ENCODE results near the gene EXOSC7. TPM values are rescaled to one million over a fixed set of nuclear protein-coding genes. Genes with fewer than 3 reads are reported as not detected.
A peak's percentile ranks its signal among the peaks of the same experiment; 100 is the strongest.

Gene EXOSC7
- total and polyA plus RNA-seq, 9 of the 15 experiments (the other 6 are each of a cell fraction or from before 2014, with no cell fraction given) = 88.5 to 237 (median 112) TPM

DNA sequence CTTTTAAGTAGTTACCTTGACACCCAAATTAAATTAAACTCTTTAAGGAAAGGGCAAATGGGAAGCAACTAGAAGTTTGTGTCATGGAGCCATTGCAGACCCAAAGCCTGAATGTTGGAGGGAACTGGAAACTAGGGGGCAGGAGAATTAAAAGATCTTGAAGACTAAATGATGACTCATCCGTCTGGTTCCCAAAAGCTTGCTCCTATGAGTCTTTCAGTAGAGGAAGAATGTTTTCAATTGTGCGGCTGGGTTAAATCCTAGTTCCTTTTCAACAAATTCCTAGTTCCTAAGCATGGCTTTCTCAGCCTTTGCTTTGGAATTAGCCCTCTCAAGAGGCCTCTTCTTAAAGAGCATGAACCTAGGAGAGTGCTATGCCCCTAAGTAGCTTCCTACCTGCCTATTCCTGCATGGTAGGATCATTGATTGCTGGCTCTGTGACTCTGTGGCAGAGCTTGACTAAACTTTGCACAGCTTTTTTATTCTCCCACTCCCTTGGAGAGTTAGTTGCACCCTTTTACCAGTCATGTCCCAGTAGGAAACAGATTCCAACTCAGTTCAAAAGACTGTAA is 67.8 kb downstream of the EXOSC7 start:
- Histone ChIP-seq H2AFZ (ENCODE audit: low read depth, low read length) (peak overlapping the region; percentile 42), H3K9me3 (replicated peaks; ENCODE audit: control insufficient read depth, insufficient read depth, low read depth, low read length) (no peaks in the 10 kb centered on the region), H3K4me1 (replicated peaks in 1 of 2; ENCODE audit: control insufficient read depth in 2 of 2, insufficient read depth in 2 of 2, low read length in 2 of 2) (peaks cover 8 to 45% of the 10 kb centered on the region in 2 experiments; a peak in 4 of 5 replicates), H3K9ac (ENCODE audit: insufficient read depth in 1 of 2, low read depth in 2 of 2, low read length in 2 of 2) (peak overlapping the region in 1 of 2 experiments; percentile 3; a peak in 2 of 4 replicates), H3K79me2 (ENCODE audit: control insufficient read depth, insufficient read depth, low read length) (no peaks in the 10 kb centered on the region), H3K27ac (ENCODE audit: extremely low read depth, low read depth, low read length) (peak overlapping the region; percentile 12; the same call in 1 of the 3 replicates), H3K27me3 (ENCODE audit: control insufficient read depth in 2 of 2, insufficient read depth in 2 of 2, low read length in 2 of 2) (no peaks in the 10 kb centered on the region), H3K4me2 (ENCODE audit: insufficient read depth, low read length) (no peak overlapping the region), H3K4me3 (no peak overlapping the region), H3K36me3 (ENCODE audit: control insufficient read depth, insufficient read depth, low read length) (no peaks in the 10 kb centered on the region), H3K9me1 (ENCODE audit: control insufficient read depth, insufficient read depth, low read length) (no peaks in the 10 kb centered on the region), H4K20me1 (replicated peaks; ENCODE audit: control insufficient read depth, insufficient read depth, low read length) (no peaks in the 10 kb centered on the region)
- ChIA-PET POLR2A (interaction anchor here (0.7 to 3.7 kb wide), 8 partner anchors 10 to 339 kb away, joined by 3 to 32 read pairs (median 4); no protein-coding TSS in a partner anchor), CTCF (ENCODE audit: low intra/inter-chr PET ratio) (interaction anchor here (1.0 to 1.4 kb wide), 2 partner anchors 128 to 167 kb away, joined by 3 to 5 read pairs; no protein-coding TSS in a partner anchor)
- BruUV-seq (replicated peaks) = no TSS peak
- DNase-seq (ENCODE audit: extremely low read depth in 1 of 4, low spot score in 3 of 4) (peak; percentile 47 to 82 (median 68)), FAIRE-seq (peak; percentile 85), ATAC-seq (peak; percentile 64)
- 18% methylated on average over 2 of the region's 2 CpGs for WGBS (ENCODE audit: insufficient coverage, low coverage, missing lambda C conversion rate)
- intact Hi-C loops (cut with micrococcal nuclease) (loop anchor here (1.0 kb wide), 1 partner anchor 48 kb away; no protein-coding TSS in a partner anchor), in situ Hi-C loops (cut with MboI) (loop anchor here (5.0 to 25.0 kb wide), 2 partner anchors 173 to 1368 kb away; partner anchors contain the start of genes CCR5AS and CCRL2)
- TF ChIP-seq ERF (CRISPR knock-in tag; IDR thresholded peaks at IDR 0.05) (no peak), SNIP1 (IDR thresholded peaks at IDR 0.05; ENCODE audit: low read depth) (no peak), POLR2H (tag; IDR thresholded peaks at IDR 0.05; ENCODE audit: low read depth) (0 out of 2 replicates have a peak, but pooled peaks have one; percentile 33), RAD21 (CRISPR knock-in tag; conservative IDR thresholded peaks at IDR 0.05 in 1 of 2, IDR thresholded peaks at IDR 0.05 in 1 of 2) (peak; percentile 52 to 81; a peak in 3 of 4 replicates), EP300 (IDR thresholded peaks at IDR 0.05; ENCODE audit: low read length) (peak; percentile 49; the same call in 1 of the 2 replicates), YBX1 (IDR thresholded peaks at IDR 0.05) (no peak), MAZ (CRISPR knock-in tag; conservative IDR thresholded peaks at IDR 0.05 in 1 of 2, IDR thresholded peaks at IDR 0.05 in 1 of 2) (no peak), CTCF (IDR thresholded peaks at IDR 0.05 in 2 of 3, conservative IDR thresholded peaks at IDR 0.05 in 1 of 3; ENCODE audit: insufficient read depth in 2 of 3, low read depth in 1 of 3, low read length in 3 of 3) (peak; percentile 27 to 69 (median 34); a peak in 4 of 6 replicates)
- TF ChIP-seq, protein P1, sequence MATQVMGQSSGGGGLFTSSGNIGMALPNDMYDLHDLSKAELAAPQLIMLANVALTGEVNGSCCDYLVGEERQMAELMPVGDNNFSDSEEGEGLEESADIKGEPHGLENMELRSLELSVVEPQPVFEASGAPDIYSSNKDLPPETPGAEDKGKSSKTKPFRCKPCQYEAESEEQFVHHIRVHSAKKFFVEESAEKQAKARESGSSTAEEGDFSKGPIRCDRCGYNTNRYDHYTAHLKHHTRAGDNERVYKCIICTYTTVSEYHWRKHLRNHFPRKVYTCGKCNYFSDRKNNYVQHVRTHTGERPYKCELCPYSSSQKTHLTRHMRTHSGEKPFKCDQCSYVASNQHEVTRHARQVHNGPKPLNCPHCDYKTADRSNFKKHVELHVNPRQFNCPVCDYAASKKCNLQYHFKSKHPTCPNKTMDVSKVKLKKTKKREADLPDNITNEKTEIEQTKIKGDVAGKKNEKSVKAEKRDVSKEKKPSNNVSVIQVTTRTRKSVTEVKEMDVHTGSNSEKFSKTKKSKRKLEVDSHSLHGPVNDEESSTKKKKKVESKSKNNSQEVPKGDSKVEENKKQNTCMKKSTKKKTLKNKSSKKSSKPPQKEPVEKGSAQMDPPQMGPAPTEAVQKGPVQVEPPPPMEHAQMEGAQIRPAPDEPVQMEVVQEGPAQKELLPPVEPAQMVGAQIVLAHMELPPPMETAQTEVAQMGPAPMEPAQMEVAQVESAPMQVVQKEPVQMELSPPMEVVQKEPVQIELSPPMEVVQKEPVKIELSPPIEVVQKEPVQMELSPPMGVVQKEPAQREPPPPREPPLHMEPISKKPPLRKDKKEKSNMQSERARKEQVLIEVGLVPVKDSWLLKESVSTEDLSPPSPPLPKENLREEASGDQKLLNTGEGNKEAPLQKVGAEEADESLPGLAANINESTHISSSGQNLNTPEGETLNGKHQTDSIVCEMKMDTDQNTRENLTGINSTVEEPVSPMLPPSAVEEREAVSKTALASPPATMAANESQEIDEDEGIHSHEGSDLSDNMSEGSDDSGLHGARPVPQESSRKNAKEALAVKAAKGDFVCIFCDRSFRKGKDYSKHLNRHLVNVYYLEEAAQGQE (IDR thresholded peaks at IDR 0.05; ENCODE audit: borderline replicate concordance) = peak; percentile 85; the same call in 1 of the 2 replicates
- TF ChIP-seq, protein P1 (CRISPR knock-in tag; IDR thresholded peaks at IDR 0.05; ENCODE audit: low read depth) = no peak

Measured in K562 (cell line).